GM12878 (cell line): Measurements from ENCODE around the gene SCN5A. TPM values are rescaled to one million over a fixed set of nuclear protein-coding genes. Genes with fewer than 3 reads are reported as not detected.

Experiments used
- ATAC-seq: fragments of 200-7000 bp; cut with Tn5 transposase; 3 replicates; pipeline ENCODE4 v1.9.1; 2020; ENCODE audit warnings: mild to moderate bottlenecking, moderate library complexity
- BruUV-seq: library from RNA; stranded (reverse); fragments of 400-500 nt; replicated peaks from 2 replicates; lab custom pipeline; 2021; lab: Mats Ljungman, UMichigan
- CTCF ChIA-PET: fragments of 300-600 bp; sonication (Branson Sonifier 250); formaldehyde crosslinking; extraction: SDS; loops from one replicate; lab custom pipeline; 2021; ENCODE audit warnings: inconsistent platforms; lab: Yijun Ruan, JAX
- POLR2A ChIA-PET: fragments of 350-600 bp; formaldehyde crosslinking; extraction: SDS; loops from one replicate; lab custom pipeline; 2021; ENCODE audit warnings: inconsistent platforms; lab: Charles Lee
- RAD21 ChIA-PET: fragments of 300-600 bp; sonication (Branson Sonifier 250); formaldehyde crosslinking; loops from one replicate; lab custom pipeline; 2023; ENCODE audit warnings: antibody characterized with exemption; ENCODE audit not compliant: unreplicated experiment; lab: Charles Lee
- SMC1A ChIA-PET: fragments of 300-600 bp; sonication (Branson Sonifier 250); formaldehyde crosslinking; loops from one replicate; lab custom pipeline; 2023; ENCODE audit not compliant: unreplicated experiment, uncharacterized antibody; lab: Charles Lee
- DNase-seq: peaks from one replicate; pipeline ENCODE4 v3.0.0-alpha.2; 2011; ENCODE audit warnings: low read depth, low spot score
- FAIRE-seq: peaks from 3 replicates; lab custom pipeline; 2011; peaks lifted over from hg19 to GRCh38; lab: Jason Lieb, UNC
- H2AFZ ChIP-seq: 2 replicates; pipeline ENCODE4 v1.6.0; 2011; ENCODE audit warnings: low read depth, low read length, control low read depth; ENCODE audit not compliant: control insufficient read depth
- H3K27ac ChIP-seq: 2 replicates; pipeline ENCODE4 v1.5.1; 2011; ENCODE audit warnings: control low read depth; ENCODE audit not compliant: control insufficient read depth, insufficient read depth
- H3K27me3 ChIP-seq, 2 experiments: replicated peaks in 1 of 2; 2 replicates each; pipeline versions ENCODE4 v1.6.0 to v1.6.1; 2011; ENCODE audit warnings: low read length in 1 of 2; ENCODE audit not compliant: control insufficient read depth in 2 of 2, insufficient read depth in 2 of 2
- H3K36me3 ChIP-seq, 2 experiments: 2 replicates each; pipeline ENCODE4 v1.5.1; 2011; ENCODE audit warnings: low read length in 1 of 2; ENCODE audit not compliant: control insufficient read depth in 2 of 2, insufficient read depth in 2 of 2
- H3K4me1 ChIP-seq: 2 replicates; pipeline ENCODE4 v1.6.1; 2011; ENCODE audit warnings: mild to moderate bottlenecking, low read length, moderate library complexity, mixed read lengths; ENCODE audit not compliant: control insufficient read depth, insufficient read depth
- H3K4me2 ChIP-seq: 2 replicates; pipeline ENCODE4 v1.6.0; 2011; ENCODE audit warnings: control low read depth; ENCODE audit not compliant: control insufficient read depth, insufficient read depth
- H3K4me3 ChIP-seq: fragments of 200-600 bp; sonication (generic); 2 replicates; pipeline ENCODE4 v1.5.1; 2016
- H3K79me2 ChIP-seq: 2 replicates; pipeline ENCODE4 v1.6.0; 2011; ENCODE audit warnings: low read length; ENCODE audit not compliant: control insufficient read depth, insufficient read depth
- H3K9ac ChIP-seq: 2 replicates; pipeline ENCODE4 v1.8.0; 2011; ENCODE audit warnings: low read length, control low read depth, mixed read lengths; ENCODE audit not compliant: control insufficient read depth, insufficient read depth
- H3K9me3 ChIP-seq: replicated peaks from 3 replicates; pipeline ENCODE4 v1.5.1; 2011; ENCODE audit warnings: mild to moderate bottlenecking, low read length; ENCODE audit not compliant: control insufficient read depth, insufficient read depth
- H4K20me1 ChIP-seq: 2 replicates; pipeline ENCODE4 v1.6.0; 2011; ENCODE audit not compliant: control insufficient read depth, insufficient read depth
- ATF3 ChIP-seq: IDR thresholded peaks from 2 replicates; pipeline ENCODE4 v1.6.1; 2011; ENCODE audit warnings: low read depth, mild to moderate bottlenecking, low read length, moderate library complexity, borderline replicate concordance; ENCODE audit errors: extremely low read depth
- CUX1 ChIP-seq: IDR thresholded peaks from 2 replicates; pipeline ENCODE4 v1.6.1; 2012; ENCODE audit warnings: improper control_type of control experiment, low read depth, low read length; ENCODE audit not compliant: insufficient replicate concordance
- ESRRA ChIP-seq: IDR thresholded peaks from 2 replicates; pipeline ENCODE4 v1.6.1; 2012; ENCODE audit warnings: mild to moderate bottlenecking, low read length, improper control_type of control experiment
- MTA2 ChIP-seq: fragments of 450-650 bp; IDR thresholded peaks from 2 replicates; pipeline ENCODE4 v1.6.1; 2016; ENCODE audit warnings: low read depth, mild to moderate bottlenecking, moderate library complexity
- PKNOX1 ChIP-seq: fragments of 450-650 bp; IDR thresholded peaks from 2 replicates; pipeline ENCODE4 v1.6.1; 2016; ENCODE audit warnings: mild to moderate bottlenecking
- SKIL ChIP-seq: fragments of 450-650 bp; IDR thresholded peaks from 2 replicates; pipeline ENCODE4 v1.6.1; 2017; ENCODE audit warnings: mild to moderate bottlenecking, low read depth, inconsistent platforms; ENCODE audit not compliant: poor library complexity, severe bottlenecking
- SRF ChIP-seq, 2 experiments: IDR thresholded peaks; 2 replicates each; pipeline ENCODE4 v1.6.1; 2011; ENCODE audit warnings: low read depth in 2 of 2, low read length in 2 of 2, mild to moderate bottlenecking in 1 of 2, moderate library complexity in 1 of 2
- WGBS: methylation state at CpG from one replicate; pipeline ENCODE4 v1.1.6; 2016; ENCODE audit warnings: low lambda C conversion rate; ENCODE audit not compliant: insufficient replicate concordance, insufficient coverage; ENCODE audit errors: missing lambda C conversion rate; 5-methylcytosine and 5-hydroxymethylcytosine counted together
- in situ Hi-C: fragments of 300-500 bp; cut with MboI; formaldehyde crosslinking; loops from 9 replicates; pipeline ENCODE4 v1.14.3; 2018; ENCODE audit warnings: mixed read lengths
- intact Hi-C: fragments of 100-400 bp; cut with micrococcal nuclease; formaldehyde crosslinking; loops from one replicate; pipeline ENCODE4 v1.14.2; 2022; ENCODE audit not compliant: unreplicated experiment
- polyA plus RNA-seq, 11 experiments: library from polyadenylated mRNA; depleted of rRNA in 4 of 11; unstranded in 6 of 11; stranded (reverse) in 5 of 11; fragments of >200 nt; fragmentation: Nextera tagmentation in 4 of 11; fragmentation: Illumina TruSeq in 1 of 11; extraction: Ambion mirVana in 4 of 11; extraction: Trizol in 1 of 11; gene quantifications; 1 replicate in 1 of 11; 2 replicates in 10 of 11; pipeline versions ENCODE4 v1.2.1 to v1.2.3, GENCODE V29; 2011 to 2016; ENCODE audit warnings: inconsistent platforms in 2 of 11, missing spikeins in 2 of 11, low read depth in 1 of 11
- total RNA-seq, 4 experiments: library from RNA; depleted of rRNA in 3 of 4; stranded (reverse); fragments of >200 nt in 3 of 4; fragmentation: Illumina TruSeq in 1 of 4; extraction: Trizol in 1 of 4; gene quantifications; 2 replicates each; pipeline versions ENCODE4 v1.2.1 to v1.2.3, GENCODE V29; 2013 to 2021

Gene SCN5A
- total and polyA plus RNA-seq, 10 of the 15 experiments (the other 5 are each of a cell fraction or from before 2014, with no cell fraction given), result not detected

GRCh38 chr3:38608961-38609360 lies 40.5 kb downstream of the SCN5A start:
- TF ChIP-seq SRF (IDR thresholded peaks at IDR 0.05; ENCODE audit: low read depth in 2 of 2, low read length in 2 of 2) (no peak), PKNOX1 (no peak), MTA2 (no peak), ESRRA (no peak), CUX1 (no peak), SKIL (no peak), ATF3 (no peak)
- Histone ChIP-seq H3K4me1 (no peaks in the 10 kb centered on the region), H3K4me3 (no peak overlapping the region), H3K9me3 (no peaks in the 10 kb centered on the region), H3K4me2 (no peak overlapping the region), H4K20me1 (no peaks in the 10 kb centered on the region), H3K36me3 (no peaks in the 10 kb centered on the region), H2AFZ (no peak overlapping the region), H3K27me3 (no peaks in the 10 kb centered on the region; a peak in 2 of 4 replicates), H3K79me2 (no peaks in the 10 kb centered on the region), H3K27ac (no peak overlapping the region), H3K9ac (no peak overlapping the region)
- 30% methylated on average over 5 of the region's 5 CpGs for whole genome bisulfite sequencing
- FAIRE-seq, result no peak
- in situ Hi-C loops, result no loop called here
- no TSS peak for BruUV-seq
- no peak for DNase-seq
- intact Hi-C loops, result no loop called here
- POLR2A ChIA-PET, result no interaction called here
- ATAC-seq, result no peak
- CTCF ChIA-PET, result no interaction called here
- RAD21 ChIA-PET, result no interaction called here
- SMC1A ChIA-PET, result no interaction called here
